Panc1 (cell line): ENCODE results near the gene CHD1L. TPM values are rescaled to one million over a fixed set of nuclear protein-coding genes. Genes with fewer than 3 reads are reported as not detected.
"Not testable (repeated sequence)": the region's sequence is repeated elsewhere in the genome, so short reads cannot be mapped to it uniquely, and the experiment has no call there.

ENCODE experiments used
- ATAC-seq: fragments of 200-7000 bp; cut with Tn5 transposase; 2 replicates; pipeline ENCODE4 v1.9.1; 2020; ENCODE audit warnings: mild to moderate bottlenecking, moderate library complexity
- Bru-seq: library from RNA; stranded (reverse); fragments of 400-500 nt; gene quantifications from one replicate; lab custom pipeline; 2021; lab: Mats Ljungman, UMichigan
- BruChase-seq, 2 experiments: library from RNA; stranded (reverse); fragments of 400-500 nt; gene quantifications; one replicate each; lab custom pipeline; 2021; lab: Mats Ljungman, UMichigan
- BruUV-seq: library from RNA; stranded (reverse); fragments of 400-500 nt; replicated peaks from 2 replicates; lab custom pipeline; 2021; lab: Mats Ljungman, UMichigan
- CTCF ChIA-PET: fragments of 300-600 bp; sonication (Branson Sonifier 250); formaldehyde crosslinking; loops from one replicate; lab custom pipeline; 2022; ENCODE audit warnings: antibody characterized with exemption; lab: Charles Lee
- POLR2A ChIA-PET: fragments of 300-600 bp; sonication (Branson Sonifier 250); formaldehyde crosslinking; loops from one replicate; lab custom pipeline; 2022; ENCODE audit warnings: antibody characterized with exemption; lab: Charles Lee
- DNase-seq: peaks from one replicate; pipeline ENCODE4 v3.0.0-alpha.2; 2010; ENCODE audit warnings: low read depth, low spot score
- H3K27ac ChIP-seq: 2 replicates; pipeline ENCODE4 v1.5.1; 2011; ENCODE audit warnings: mild to moderate bottlenecking, low read length, inconsistent platforms
- H3K27me3 ChIP-seq: fragments of 200-500 bp; sonication (Bioruptor generic); 2 replicates; pipeline ENCODE4 v1.6.0; 2014; ENCODE audit warnings: low read length, inconsistent platforms; ENCODE audit not compliant: control insufficient read depth, insufficient read depth
- H3K36me3 ChIP-seq: fragments of 200-500 bp; sonication (Bioruptor generic); 2 replicates; pipeline ENCODE4 v1.5.1; 2014; ENCODE audit warnings: inconsistent platforms, mild to moderate bottlenecking, low read length, moderate library complexity; ENCODE audit not compliant: control insufficient read depth, insufficient read depth
- H3K4me1 ChIP-seq: 2 replicates; pipeline ENCODE4 v1.5.1; 2011; ENCODE audit warnings: inconsistent platforms, mild to moderate bottlenecking, low read length, moderate library complexity; ENCODE audit not compliant: control insufficient read depth, insufficient read depth
- H3K4me3 ChIP-seq, 2 experiments: 2 replicates each; pipeline ENCODE4 v1.5.1; 2011 to 2012; ENCODE audit warnings: low read depth in 2 of 2, low read length in 2 of 2, mild to moderate bottlenecking in 2 of 2, inconsistent platforms in 1 of 2, moderate library complexity in 1 of 2
- H3K9me3 ChIP-seq: fragments of 200-500 bp; sonication (Bioruptor generic); 2 replicates; pipeline ENCODE4 v1.5.1; 2014; ENCODE audit warnings: low read depth, mild to moderate bottlenecking, inconsistent platforms, low read length, moderate library complexity; ENCODE audit not compliant: control insufficient read depth, insufficient read depth
- CTCF ChIP-seq: fragments of 450-650 bp; IDR thresholded peaks from 2 replicates; pipeline ENCODE4 v1.5.1; 2017; ENCODE audit warnings: mild to moderate bottlenecking
- POLR2AphosphoS5 ChIP-seq: IDR thresholded peaks from 2 replicates; pipeline ENCODE4 v1.6.1; 2012; ENCODE audit warnings: mild to moderate bottlenecking, low read depth, low read length, moderate library complexity
- REST ChIP-seq, 2 experiments: IDR thresholded peaks; 2 replicates each; pipeline ENCODE4 v1.6.1; 2011 to 2012; ENCODE audit warnings: low read depth in 2 of 2, control low read depth in 1 of 2, low read length in 1 of 2, mild to moderate bottlenecking in 1 of 2, moderate library complexity in 1 of 2; ENCODE audit not compliant: insufficient read depth in 1 of 2
- SIN3A ChIP-seq: IDR thresholded peaks from 2 replicates; pipeline ENCODE4 v1.6.1; 2012; ENCODE audit warnings: low read depth, mild to moderate bottlenecking, low read length, moderate library complexity, borderline replicate concordance; ENCODE audit not compliant: insufficient read depth
- TCF7L2 ChIP-seq: IDR thresholded peaks from 2 replicates; pipeline ENCODE4 v1.6.1; 2011; ENCODE audit warnings: mild to moderate bottlenecking, low read depth, low read length, inconsistent platforms
- in situ Hi-C: cut with HindIII; loops from 2 replicates; pipeline ENCODE4 v1.10.0; 2016; ENCODE audit warnings: low sequenced_read_pairs, low pct_unique_long_range_greater_than_20kb
- intact Hi-C: fragments of 100-400 bp; cut with micrococcal nuclease; formaldehyde crosslinking; loops from one replicate; pipeline ENCODE4 v1.10.0; 2022; ENCODE audit not compliant: unreplicated experiment
- long read RNA-seq: library from polyadenylated mRNA; unstranded; transcript quantifications from one replicate; pipeline ENCODE4 v2.0.0, GENCODE V29; 2021; ENCODE audit not compliant: unreplicated experiment
- polyA plus RNA-seq: library from polyadenylated mRNA; unstranded; fragments of >200 nt; gene quantifications from one replicate; pipeline ENCODE4 v1.2.1, GENCODE V29; 2012; ENCODE audit warnings: missing spikeins; ENCODE audit not compliant: insufficient read length
- total RNA-seq: library from RNA; stranded (reverse); gene quantifications from one replicate; pipeline ENCODE4 v1.2.1, GENCODE V29; 2021; ENCODE audit not compliant: unreplicated experiment

Gene CHD1L
- total RNA-seq: 48.3 TPM
- polyA plus RNA-seq: 22.8 TPM
- percentile 84 among the genes with signal in this experiment for Bru-seq, nascent RNA
- percentile 88 among the genes with signal in this experiment for BruChase-seq, experiment 1, labeled RNA remaining after a 2-hour chase
- BruChase-seq, experiment 2, labeled RNA remaining after a 6-hour chase: percentile 76 among the genes with signal in this experiment
- long read RNA-seq, transcript CHD1L-202 (23 exons, 2,967 nt): major isoform, 124 of 192 reads
- long read RNA-seq, partial matches to known transcripts: 20 of 192 reads
- long read RNA-seq, other reads (novel, unspliced or antisense): 44 of 192 reads

GRCh38 chr1:147242449-147243227 is at the start of gene CHD1L:
CHD1L (plus strand) TSS chr1:147242684; CDS start chr1:147242704, 20 bp downstream.
- POLR2A ChIA-PET: interaction anchor here (0.6 kb wide), 2 partner anchors 127 to 202 kb away, joined by 3 to 5 read pairs; no protein-coding TSS in a partner anchor

GRCh38 chr1:147197324-147197723 is 45.2 kb upstream of the CHD1L start:
- CTCF ChIA-PET, ATAC-seq, H3K4me3 ChIP-seq, H3K4me1 ChIP-seq, in situ Hi-C loops, H3K9me3 ChIP-seq, intact Hi-C loops, H3K27me3 ChIP-seq, H3K36me3 ChIP-seq, POLR2A ChIA-PET, H3K27ac ChIP-seq, BruUV-seq, DNase-seq: not testable (repeated sequence)

More at GRCh38 chr1:147242449-147243227, at the start of gene CHD1L:
- Histone ChIP-seq H3K9me3 (no peaks in the 10 kb centered on the region), H3K4me3 (peak within 1 kb of the TSS; percentile 83 to 92), H3K27me3 (no peaks in the 10 kb centered on the region), H3K4me1 (peaks cover 12% of the 10 kb centered on the region; the same call in 1 of the 2 replicates), H3K27ac (peak within 1 kb of the TSS; percentile 78), H3K36me3 (peaks cover 5% of the 10 kb centered on the region; the same call in 1 of the 2 replicates)
- peak; percentile 91 for TF ChIP-seq CTCF
- TF ChIP-seq POLR2AphosphoS5: peak; percentile 53; the same call in 1 of the 2 replicates
- no peak for TF ChIP-seq TCF7L2
- TF ChIP-seq SIN3A: 0 out of 2 replicates have a peak, but pooled peaks have one; percentile 36
- TF ChIP-seq REST (IDR thresholded peaks at IDR 0.05; ENCODE audit: insufficient read depth in 1 of 2, low read depth in 2 of 2, low read length in 1 of 2): no peak
- CTCF ChIA-PET: interaction anchor here (0.7 to 0.8 kb wide), 2 partner anchors 18 to 69 kb away, joined by 3 to 5 read pairs; partner anchors contain the start of gene FMO5
- BruUV-seq: no TSS peak
- DNase-seq: peak; percentile 76
- intact Hi-C loops (loop anchor here (1.0 to 2.0 kb wide), 2 partner anchors 70 to 158 kb away; partner anchors contain the start of gene PRKAB2), in situ Hi-C loops (no loop called here)
- ATAC-seq: peak; percentile 96
